Activated naive CD8-positive, alpha-beta T cell (primary cell): ENCODE results near the gene ZCCHC9.
"Not testable (repeated sequence)": the region's sequence is repeated elsewhere in the genome, so short reads cannot be mapped to it uniquely, and the experiment has no call there.

Source experiments
- H3K27ac Mint-ChIP-seq: one replicate; pipeline ENCODE4 v1.8.0; 2021; ENCODE audit warnings: mixed read lengths
- H3K27me3 Mint-ChIP-seq: one replicate; pipeline ENCODE4 v1.8.0; 2021; ENCODE audit warnings: mixed read lengths
- H3K36me3 Mint-ChIP-seq: one replicate; pipeline ENCODE4 v1.8.0; 2021; ENCODE audit warnings: mixed read lengths
- H3K4me1 Mint-ChIP-seq: one replicate; pipeline ENCODE4 v1.8.0; 2021; ENCODE audit warnings: low read depth, mixed read lengths
- H3K4me3 Mint-ChIP-seq: one replicate; pipeline ENCODE4 v1.8.0; 2021; ENCODE audit warnings: mild to moderate bottlenecking, mixed read lengths
- H3K9me3 Mint-ChIP-seq: one replicate; pipeline ENCODE4 v1.8.0; 2021; ENCODE audit warnings: low read depth, mixed read lengths

Gene ZCCHC9

DNA sequence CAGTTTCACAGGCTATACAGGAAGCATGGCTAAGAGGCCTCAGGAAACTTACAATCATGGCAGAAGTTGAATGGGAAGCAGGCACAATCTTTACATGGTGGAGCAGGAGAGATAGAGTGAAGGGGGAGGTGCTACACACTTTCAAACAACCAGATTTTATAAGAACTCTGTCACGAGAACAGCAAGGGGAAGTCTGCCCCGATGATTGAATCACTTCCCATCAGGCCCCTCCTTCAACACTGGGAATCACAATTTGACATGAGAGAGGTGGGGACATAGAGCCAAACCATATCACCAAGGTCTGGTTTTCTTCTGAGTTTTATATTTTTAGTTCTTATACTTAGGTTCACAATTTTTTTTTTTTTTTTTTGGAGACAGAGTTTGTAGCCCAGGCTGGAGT, 16.1 kb downstream of the ZCCHC9 start:
- Mint-ChIP-seq H3K4me3 (no peak overlapping the region), H3K36me3 (no peaks in the 10 kb centered on the region), H3K27ac (no peak overlapping the region), H3K9me3 (no peaks in the 10 kb centered on the region), H3K4me1 (no peaks in the 10 kb centered on the region), H3K27me3 (no peaks in the 10 kb centered on the region)

DNA sequence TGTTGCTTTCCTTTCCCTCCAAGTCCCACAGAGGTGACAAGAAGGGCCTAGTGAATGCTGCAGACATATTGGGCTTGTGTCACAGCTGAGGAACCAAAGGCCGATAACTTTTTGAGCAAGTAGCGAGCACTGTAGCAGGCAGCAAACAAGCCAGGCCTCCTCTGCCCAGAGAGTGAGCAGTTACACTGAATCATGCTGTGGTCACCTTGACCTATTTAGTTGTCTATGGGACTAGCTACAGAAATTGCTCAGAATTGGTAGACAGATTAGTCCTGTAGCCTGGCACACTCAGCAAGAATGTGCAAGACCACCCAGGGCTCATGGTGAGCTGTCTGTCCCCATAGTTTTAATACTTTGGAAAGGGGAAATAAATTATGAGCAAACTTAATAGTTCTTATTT, 25.2 kb downstream of the ZCCHC9 start:
- Mint-ChIP-seq H3K27ac (no peak overlapping the region), H3K27me3 (peaks cover 2% of the 10 kb centered on the region), H3K4me3 (no peak overlapping the region), H3K9me3 (no peaks in the 10 kb centered on the region), H3K4me1 (no peaks in the 10 kb centered on the region), H3K36me3 (no peaks in the 10 kb centered on the region)

DNA sequence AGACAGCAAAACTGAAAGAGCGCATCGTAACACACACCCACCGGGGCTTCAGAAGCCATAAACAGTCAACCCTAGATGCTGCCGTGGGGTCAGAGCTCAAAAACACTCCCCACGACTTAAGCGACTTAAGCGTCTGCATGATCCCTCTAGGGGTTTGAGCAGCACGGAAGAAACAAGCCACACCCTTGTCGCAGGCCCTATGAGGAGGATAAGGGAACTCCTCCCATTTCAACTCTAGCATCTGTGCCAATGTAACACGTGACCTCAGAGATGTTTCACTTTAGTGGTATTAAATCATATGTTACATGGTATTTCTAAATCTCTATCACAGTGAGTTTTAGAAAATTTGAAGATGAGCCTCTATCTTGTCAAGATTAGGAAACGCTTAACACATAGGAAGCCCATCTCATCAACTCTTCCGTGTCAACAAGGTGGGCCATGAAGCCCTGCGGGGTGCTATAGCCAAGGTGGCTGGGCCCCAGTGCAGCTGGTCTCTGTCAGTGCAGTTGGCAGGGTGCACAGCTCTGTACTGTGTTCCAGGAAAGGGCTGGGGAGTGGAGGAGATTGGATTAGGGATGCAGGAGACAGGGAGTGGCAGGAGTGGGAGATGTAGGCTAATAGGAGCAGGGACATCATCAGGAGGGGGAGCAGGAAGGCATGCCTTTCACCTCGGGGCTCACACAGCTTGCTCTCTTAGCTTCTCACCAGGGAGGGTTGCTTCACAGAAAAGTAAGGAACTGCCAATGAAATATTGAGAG, 33.1 kb downstream of the ZCCHC9 start:
- no peak overlapping the region for H3K4me3 Mint-ChIP-seq
- no peaks in the 10 kb centered on the region for H3K9me3 Mint-ChIP-seq

DNA sequence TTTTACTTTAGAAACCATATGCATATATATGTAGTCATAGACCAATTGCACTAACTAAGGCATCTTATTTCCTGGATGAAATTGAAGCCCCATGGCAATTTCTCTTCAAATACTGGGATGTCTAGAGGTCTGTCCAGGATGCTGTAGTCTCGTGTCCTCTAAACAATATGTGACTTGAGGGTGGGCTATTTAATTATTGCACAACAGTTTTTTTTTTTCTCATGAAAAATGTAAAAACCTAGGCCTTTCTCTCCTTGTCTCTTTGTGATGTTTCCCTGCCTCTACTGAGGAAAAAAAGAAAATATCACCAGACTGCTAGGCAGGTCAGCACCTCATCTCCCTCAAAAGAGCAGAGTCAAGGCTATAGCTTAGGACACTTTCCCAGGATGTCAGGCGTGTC, 34.6 kb downstream of the ZCCHC9 start:
- Mint-ChIP-seq H3K9me3 (no peaks in the 10 kb centered on the region), H3K27ac (no peak overlapping the region), H3K27me3 (no peaks in the 10 kb centered on the region), H3K4me1 (no peaks in the 10 kb centered on the region), H3K36me3 (no peaks in the 10 kb centered on the region), H3K4me3 (no peak overlapping the region)

More for the DNA sequence above, 33.1 kb downstream of the ZCCHC9 start:
- H3K36me3 Mint-ChIP-seq: no peaks in the 10 kb centered on the region
- no peaks in the 10 kb centered on the region for H3K4me1 Mint-ChIP-seq
- no peak overlapping the region for H3K27ac Mint-ChIP-seq
- no peaks in the 10 kb centered on the region for H3K27me3 Mint-ChIP-seq

DNA sequence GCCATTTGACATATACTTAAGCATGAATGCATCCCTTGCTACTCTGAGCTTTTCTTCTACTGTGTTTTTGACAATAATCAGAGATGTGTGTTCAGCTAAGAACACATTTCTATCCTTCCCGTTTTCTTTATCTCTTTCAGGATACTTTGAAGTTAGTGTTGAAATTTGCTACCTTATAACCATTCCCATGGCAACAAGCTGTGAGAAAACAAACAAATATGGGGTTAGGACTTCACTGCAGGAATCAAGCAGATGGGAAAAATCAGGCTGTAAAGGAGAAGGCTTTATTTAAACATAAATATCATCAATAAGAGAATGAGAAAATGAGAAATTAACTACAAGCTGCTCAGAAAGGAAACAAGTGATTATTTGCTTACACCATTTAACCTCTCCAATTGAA, 35.2 kb downstream of the ZCCHC9 start:
- Mint-ChIP-seq H3K27me3 (no peaks in the 10 kb centered on the region), H3K36me3 (no peaks in the 10 kb centered on the region), H3K27ac (no peak overlapping the region), H3K4me1 (no peaks in the 10 kb centered on the region), H3K4me3 (no peak overlapping the region), H3K9me3 (no peaks in the 10 kb centered on the region)

DNA sequence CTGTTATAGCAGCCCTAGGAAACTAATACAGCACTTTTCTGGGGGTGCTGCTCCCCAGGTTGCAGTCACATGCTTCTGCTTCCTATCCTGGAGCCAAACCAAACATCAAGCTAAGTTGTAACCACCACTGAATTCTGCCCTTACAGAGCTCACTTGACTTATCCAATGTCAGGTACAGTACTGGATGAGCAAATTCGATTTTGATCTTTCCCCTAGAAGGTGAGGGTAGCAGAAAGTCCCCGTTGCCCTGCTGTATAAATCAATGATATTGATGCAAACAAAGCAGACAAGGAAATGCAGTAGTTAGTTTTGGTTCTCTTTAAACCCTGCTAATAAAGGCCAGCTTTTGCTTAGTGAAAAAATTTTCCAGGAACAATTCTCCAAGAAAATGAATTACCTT, 36.4 kb downstream of the ZCCHC9 start:
- no peaks in the 10 kb centered on the region for H3K9me3 Mint-ChIP-seq
- no peaks in the 10 kb centered on the region for H3K4me1 Mint-ChIP-seq
- no peaks in the 10 kb centered on the region for H3K27me3 Mint-ChIP-seq
- H3K27ac Mint-ChIP-seq: no peak overlapping the region
- H3K36me3 Mint-ChIP-seq: no peaks in the 10 kb centered on the region
- no peak overlapping the region for H3K4me3 Mint-ChIP-seq

DNA sequence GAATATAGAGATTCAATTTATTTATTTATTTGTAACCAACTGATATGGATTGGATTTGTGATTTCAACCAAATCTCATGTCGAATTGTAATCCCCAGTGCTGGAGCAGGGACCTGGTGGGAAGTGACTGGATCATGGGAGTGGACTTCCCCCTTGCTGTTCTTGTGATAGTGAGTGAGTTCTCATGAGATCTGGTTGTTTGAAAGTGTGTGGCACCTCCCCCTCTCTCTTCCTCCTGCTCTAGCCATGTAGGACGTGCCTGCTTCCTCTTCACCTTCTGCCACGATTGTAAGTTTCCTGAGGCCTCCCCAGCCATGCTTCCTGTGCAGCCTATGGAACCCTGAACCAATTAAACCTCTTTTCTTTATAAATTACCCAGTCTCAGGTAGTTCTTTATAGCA, 36.8 kb downstream of the ZCCHC9 start:
- H3K27me3 Mint-ChIP-seq, H3K9me3 Mint-ChIP-seq, H3K36me3 Mint-ChIP-seq, H3K4me3 Mint-ChIP-seq, H3K4me1 Mint-ChIP-seq, H3K27ac Mint-ChIP-seq: not testable (repeated sequence)

DNA sequence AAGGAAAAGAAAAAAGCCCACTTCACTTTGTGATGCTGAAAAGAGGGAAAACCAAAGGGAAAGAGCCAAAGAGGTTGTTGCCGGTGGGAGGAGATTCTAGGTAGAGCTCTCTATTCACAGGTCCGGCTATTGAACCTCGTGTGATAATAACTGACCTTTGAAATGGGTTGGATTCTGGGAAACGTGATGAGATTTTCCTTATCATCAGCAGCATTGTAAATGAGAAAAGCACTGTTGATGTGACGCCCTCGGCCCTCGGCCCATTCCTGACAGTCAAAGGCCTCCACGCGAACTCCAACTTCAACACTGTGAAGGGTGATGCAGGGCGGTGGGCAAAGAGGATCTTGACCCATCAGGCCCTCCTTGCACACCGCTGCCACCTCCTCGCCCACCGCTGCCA, 43.3 kb downstream of the ZCCHC9 start:
- Mint-ChIP-seq H3K4me1 (no peaks in the 10 kb centered on the region), H3K27me3 (no peaks in the 10 kb centered on the region), H3K9me3 (no peaks in the 10 kb centered on the region), H3K4me3 (no peak overlapping the region), H3K27ac (no peak overlapping the region), H3K36me3 (no peaks in the 10 kb centered on the region)

DNA sequence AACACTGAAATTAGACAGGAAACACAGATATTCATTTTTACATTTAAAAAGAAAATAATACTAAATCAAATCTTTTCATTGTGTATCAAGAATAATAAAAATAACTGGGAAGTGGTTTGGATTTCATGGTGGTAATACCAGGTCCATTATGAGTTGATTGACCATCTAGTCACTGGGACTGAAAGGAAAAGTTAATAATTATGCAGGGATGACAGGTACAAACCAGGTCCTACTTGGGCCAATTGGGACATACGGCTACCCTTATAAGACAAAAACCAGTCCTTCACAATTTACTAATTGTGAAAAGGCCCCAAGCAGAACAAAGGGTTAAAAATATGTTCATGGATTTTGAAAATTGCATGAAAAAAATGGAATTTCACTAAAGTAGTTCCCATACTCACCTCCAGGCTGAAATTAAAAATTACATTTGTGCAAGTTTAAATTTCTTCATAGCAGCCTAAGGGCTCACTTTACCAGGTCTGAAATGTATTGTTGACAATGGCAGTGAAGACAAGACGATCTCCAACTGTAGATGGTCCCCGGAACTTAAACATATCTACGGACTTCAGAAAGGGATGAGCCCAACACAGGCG, 44.1 kb downstream of the ZCCHC9 start:
- H3K36me3 Mint-ChIP-seq: no peaks in the 10 kb centered on the region
- H3K27ac Mint-ChIP-seq: no peak overlapping the region
- H3K4me3 Mint-ChIP-seq: no peak overlapping the region
- no peaks in the 10 kb centered on the region for H3K4me1 Mint-ChIP-seq
- no peaks in the 10 kb centered on the region for H3K9me3 Mint-ChIP-seq
- H3K27me3 Mint-ChIP-seq: no peaks in the 10 kb centered on the region

DNA sequence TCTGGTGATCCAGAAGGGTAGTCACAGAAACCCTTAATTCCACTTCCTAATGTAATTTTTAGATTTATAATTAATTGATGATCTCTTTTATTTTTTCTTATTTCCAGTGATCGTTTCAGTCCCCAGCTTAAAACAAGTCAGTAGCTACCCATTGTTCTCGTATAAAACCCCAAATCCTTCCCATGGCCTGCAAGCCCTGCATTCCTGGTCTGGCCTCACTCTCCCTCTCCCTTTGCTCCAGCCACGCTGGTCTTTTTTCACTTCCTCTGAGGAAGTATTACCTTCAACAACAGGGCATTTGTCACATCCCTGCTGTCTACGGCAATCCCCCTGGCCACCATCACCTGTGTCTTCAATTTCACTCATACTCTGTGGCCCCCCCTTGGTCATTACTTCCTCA, 47.8 kb downstream of the ZCCHC9 start:
- no peaks in the 10 kb centered on the region for H3K9me3 Mint-ChIP-seq
- H3K4me1 Mint-ChIP-seq: no peaks in the 10 kb centered on the region
- no peaks in the 10 kb centered on the region for H3K36me3 Mint-ChIP-seq
- no peaks in the 10 kb centered on the region for H3K27me3 Mint-ChIP-seq
- H3K4me3 Mint-ChIP-seq: no peak overlapping the region
- H3K27ac Mint-ChIP-seq: no peak overlapping the region

DNA sequence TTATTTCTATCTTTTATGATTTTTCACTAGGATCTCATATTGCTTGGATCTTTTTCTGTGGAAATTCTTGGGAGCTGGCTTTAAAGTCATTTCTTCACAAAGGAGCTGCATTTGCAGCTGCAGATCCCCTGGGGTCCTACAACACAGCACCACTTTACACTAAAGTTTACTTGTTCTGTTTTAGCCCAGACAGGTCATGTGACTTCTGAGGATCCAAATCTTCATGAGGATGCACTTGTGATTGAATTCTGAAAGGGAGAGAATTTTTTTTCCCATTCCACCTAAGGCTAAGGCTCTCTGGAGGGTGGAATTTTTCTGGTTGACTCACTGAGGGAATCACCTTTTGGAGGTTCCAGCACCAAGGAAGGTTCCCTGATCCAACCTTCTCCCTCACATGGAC, 49.1 kb downstream of the ZCCHC9 start:
- no peaks in the 10 kb centered on the region for H3K36me3 Mint-ChIP-seq
- H3K9me3 Mint-ChIP-seq: no peaks in the 10 kb centered on the region
- H3K4me3 Mint-ChIP-seq: no peak overlapping the region
- no peaks in the 10 kb centered on the region for H3K4me1 Mint-ChIP-seq
- H3K27ac Mint-ChIP-seq: no peak overlapping the region
- H3K27me3 Mint-ChIP-seq: no peaks in the 10 kb centered on the region

DNA sequence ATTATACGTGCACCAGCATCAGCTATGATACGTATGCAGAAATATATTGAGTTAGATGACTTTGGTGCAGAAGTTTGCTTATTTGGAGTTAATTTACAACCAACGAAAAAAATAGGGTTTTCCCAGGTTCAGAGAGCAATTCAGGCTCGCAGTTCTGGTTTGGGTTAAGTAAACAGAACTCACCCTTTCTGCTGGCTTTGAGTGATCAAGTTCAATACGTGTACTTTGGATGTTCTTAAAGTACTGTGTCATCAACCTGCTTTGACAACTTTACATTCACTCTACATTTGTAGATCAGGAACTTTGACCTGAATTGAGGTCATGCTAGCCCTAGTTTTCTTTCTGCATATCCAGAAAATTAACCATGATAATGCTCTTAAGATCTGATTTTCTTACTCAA, 51.8 kb downstream of the ZCCHC9 start:
- H3K4me1 Mint-ChIP-seq: no peaks in the 10 kb centered on the region
- H3K9me3 Mint-ChIP-seq: no peaks in the 10 kb centered on the region
- no peaks in the 10 kb centered on the region for H3K27me3 Mint-ChIP-seq
- H3K36me3 Mint-ChIP-seq: no peaks in the 10 kb centered on the region
- H3K4me3 Mint-ChIP-seq: no peak overlapping the region
- no peak overlapping the region for H3K27ac Mint-ChIP-seq

DNA sequence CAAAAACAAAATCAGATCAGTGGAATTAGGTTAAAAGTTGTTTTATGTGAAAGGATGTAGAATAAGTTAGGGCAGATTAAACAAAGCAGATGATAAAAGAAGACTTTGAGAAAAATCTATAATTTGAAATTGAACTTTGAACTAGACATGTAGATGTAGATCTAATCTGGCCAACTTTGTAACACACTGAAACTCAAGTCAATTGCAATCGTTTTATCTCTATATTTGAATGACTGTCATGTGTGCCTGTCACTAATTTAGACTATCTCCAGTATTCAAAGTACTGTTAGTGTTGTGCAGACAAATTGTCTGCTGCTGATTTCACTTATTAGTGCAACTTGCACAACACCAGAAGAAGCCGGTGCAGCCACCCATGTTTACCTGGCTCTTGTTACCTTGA, 52.7 kb downstream of the ZCCHC9 start:
- Mint-ChIP-seq H3K27ac (no peak overlapping the region), H3K9me3 (no peaks in the 10 kb centered on the region), H3K27me3 (no peaks in the 10 kb centered on the region), H3K36me3 (no peaks in the 10 kb centered on the region), H3K4me3 (no peak overlapping the region), H3K4me1 (no peaks in the 10 kb centered on the region)

DNA sequence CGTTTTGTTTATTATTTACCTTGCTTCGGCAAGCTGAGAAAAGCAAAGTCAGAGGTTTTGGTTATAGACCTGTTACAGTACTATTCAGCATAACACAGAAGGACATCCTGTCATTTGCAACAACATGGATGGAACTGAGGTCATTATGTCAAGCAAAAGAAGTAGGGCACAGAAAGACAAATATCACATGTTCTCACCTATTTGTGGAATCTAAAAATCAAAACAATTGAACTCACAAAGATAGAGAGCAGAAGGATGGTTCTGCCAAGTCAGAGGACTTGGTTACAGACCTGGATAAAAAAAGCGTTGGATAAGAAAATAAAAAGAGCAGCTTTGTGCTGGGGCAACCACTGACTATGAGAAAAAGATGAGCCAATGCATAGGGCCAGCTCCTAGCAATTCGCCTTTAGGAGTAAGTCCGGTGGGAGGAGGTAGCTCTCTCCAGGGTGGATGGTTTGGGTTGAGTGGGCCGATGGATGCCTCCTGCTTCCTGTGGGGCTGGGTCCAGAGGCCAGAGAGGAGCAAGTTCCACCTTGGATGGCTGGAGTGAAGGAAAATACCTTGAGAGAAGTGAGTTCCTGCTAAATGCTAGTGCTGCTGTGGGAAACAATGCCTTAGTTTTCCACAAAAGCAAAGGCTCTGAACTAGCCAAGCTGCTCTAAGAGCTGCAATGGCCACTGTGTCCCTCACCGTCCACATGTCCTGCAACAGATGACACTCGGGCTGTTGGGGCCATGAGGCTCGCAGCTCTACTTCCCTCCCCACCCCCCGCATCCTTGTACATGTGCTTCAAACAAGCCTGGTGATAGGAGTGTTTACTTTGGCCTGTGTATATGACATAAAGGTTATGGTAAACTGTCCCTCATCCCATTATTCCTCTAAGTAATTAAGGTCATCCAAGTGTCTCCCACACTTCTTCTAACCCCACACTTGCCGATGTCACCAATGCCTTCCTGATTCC, 54.2 kb downstream of the ZCCHC9 start:
- H3K4me3 Mint-ChIP-seq: no peak overlapping the region
- no peaks in the 10 kb centered on the region for H3K9me3 Mint-ChIP-seq
- no peaks in the 10 kb centered on the region for H3K27me3 Mint-ChIP-seq
- no peaks in the 10 kb centered on the region for H3K4me1 Mint-ChIP-seq
- no peak overlapping the region for H3K27ac Mint-ChIP-seq
- H3K36me3 Mint-ChIP-seq: no peaks in the 10 kb centered on the region

DNA sequence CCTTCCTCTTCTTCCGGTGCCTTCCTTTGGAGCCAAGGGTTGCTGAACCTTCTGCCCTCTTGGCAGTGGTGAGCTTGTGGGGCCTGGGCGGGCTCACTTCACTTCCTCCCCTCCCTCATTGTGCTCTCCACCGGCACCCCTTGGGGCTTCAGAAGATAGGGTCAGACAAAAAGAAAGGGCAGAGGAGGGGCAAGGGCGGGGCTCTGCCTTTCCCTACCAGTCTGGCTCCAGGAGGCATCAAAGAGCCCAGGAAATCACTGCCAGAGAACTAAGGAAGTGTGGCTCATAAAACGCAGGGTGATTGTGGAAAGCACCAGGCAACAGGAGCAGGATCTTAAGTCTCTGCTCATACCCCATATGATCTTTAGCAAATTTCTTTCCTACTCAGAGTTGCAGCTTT, 57.7 kb downstream of the ZCCHC9 start:
- Mint-ChIP-seq H3K4me3 (no peak overlapping the region), H3K9me3 (no peaks in the 10 kb centered on the region), H3K36me3 (no peaks in the 10 kb centered on the region), H3K27me3 (no peaks in the 10 kb centered on the region), H3K27ac (no peak overlapping the region), H3K4me1 (no peaks in the 10 kb centered on the region)
